ENCODE measurements around the gene SUSD6.
A peak's percentile ranks its signal among the peaks of the same experiment; 100 is the strongest.

The SUSD6 gene

GRCh38 chr14:69574954-69575295 is 36.5 kb upstream of the SUSD6 start:
- Histone ChIP-seq H3K9ac (ENCODE audit: low read depth, low read length) (no peak overlapping the region), H3K4me3 (ENCODE audit: low read depth, low read length) (peak overlapping the region; percentile 66), H3K4me1 (ENCODE audit: control insufficient read depth, insufficient read depth, low read length) (no peaks in the 10 kb centered on the region), H3K27me3 (ENCODE audit: control insufficient read depth, insufficient read depth, low read length) (peaks cover 71% of the 10 kb centered on the region), H3K9me3 (ENCODE audit: control insufficient read depth, insufficient read depth, low read length) (no peaks in the 10 kb centered on the region), H3K36me3 (ENCODE audit: control insufficient read depth, insufficient read depth, low read length) (no peaks in the 10 kb centered on the region)

- Histone ChIP-seq H3K36me3 (ENCODE audit: control insufficient read depth, insufficient read depth, low read length) (no peaks in the 10 kb centered on the region), H3K4me1 (ENCODE audit: control insufficient read depth, insufficient read depth, low read length) (no peaks in the 10 kb centered on the region)
These were observed 31.9 kb upstream of the SUSD6 start for GRCh38 chr14:69579476-69579875.

GRCh38 chr14:69580009-69580577 is 31.3 kb upstream of the SUSD6 start:
- H3K9ac ChIP-seq (ENCODE audit: low read depth, low read length) = no peak overlapping the region
- H3K4me1 ChIP-seq (ENCODE audit: control insufficient read depth, insufficient read depth, low read length) = no peaks in the 10 kb centered on the region
- no peaks in the 10 kb centered on the region for H3K36me3 ChIP-seq (ENCODE audit: control insufficient read depth, insufficient read depth, low read length)
- peaks cover 21% of the 10 kb centered on the region for H3K27me3 ChIP-seq (ENCODE audit: control insufficient read depth, insufficient read depth, low read length)
- H3K4me3 ChIP-seq (ENCODE audit: low read depth, low read length) = no peak overlapping the region
- no peaks in the 10 kb centered on the region for H3K9me3 ChIP-seq (ENCODE audit: control insufficient read depth, insufficient read depth, low read length)

More at GRCh38 chr14:69579476-69579875, 31.9 kb upstream of the SUSD6 start:
- Histone ChIP-seq H3K27me3 (ENCODE audit: control insufficient read depth, insufficient read depth, low read length) (peaks cover 26% of the 10 kb centered on the region), H3K9ac (ENCODE audit: low read depth, low read length) (no peak overlapping the region), H3K4me3 (ENCODE audit: low read depth, low read length) (no peak overlapping the region), H3K9me3 (ENCODE audit: control insufficient read depth, insufficient read depth, low read length) (no peaks in the 10 kb centered on the region)

DNA sequence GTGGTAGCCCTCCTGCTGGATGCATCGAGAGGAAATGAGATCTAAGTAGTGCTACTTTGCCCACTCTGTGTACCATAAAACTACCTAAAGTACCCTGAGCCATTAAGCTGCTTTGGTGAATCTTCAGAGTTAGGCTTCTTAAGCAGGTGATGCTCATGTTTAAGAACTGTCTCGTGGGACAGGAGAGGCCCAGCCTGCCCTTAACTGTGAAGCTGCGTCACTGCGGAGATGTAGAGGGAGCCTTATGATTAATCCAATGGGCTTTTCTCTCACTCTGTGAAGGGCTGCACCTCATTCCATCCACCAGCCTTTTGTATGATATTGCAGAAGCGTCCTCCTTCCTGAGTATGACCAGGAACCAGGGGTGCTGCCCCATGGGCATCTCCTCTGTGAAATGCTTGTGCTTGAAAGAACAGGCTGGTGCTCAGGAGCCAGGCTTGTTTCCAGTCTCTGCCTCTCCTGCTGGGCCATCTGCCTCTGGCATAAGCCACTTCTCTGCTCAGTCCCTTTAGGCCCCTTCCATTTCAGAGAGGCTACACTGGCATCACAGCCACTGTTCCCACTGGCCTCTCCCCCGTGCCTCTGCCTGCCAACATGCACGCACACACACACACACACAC is 30.0 kb upstream of the SUSD6 start:
- Histone ChIP-seq H3K9me3 (ENCODE audit: control insufficient read depth, insufficient read depth, low read length) (no peaks in the 10 kb centered on the region), H3K4me1 (ENCODE audit: control insufficient read depth, insufficient read depth, low read length) (no peaks in the 10 kb centered on the region), H3K36me3 (ENCODE audit: control insufficient read depth, insufficient read depth, low read length) (no peaks in the 10 kb centered on the region), H3K27me3 (ENCODE audit: control insufficient read depth, insufficient read depth, low read length) (peaks cover 10% of the 10 kb centered on the region), H3K4me3 (ENCODE audit: low read depth, low read length) (no peak overlapping the region), H3K9ac (ENCODE audit: low read depth, low read length) (no peak overlapping the region)

DNA sequence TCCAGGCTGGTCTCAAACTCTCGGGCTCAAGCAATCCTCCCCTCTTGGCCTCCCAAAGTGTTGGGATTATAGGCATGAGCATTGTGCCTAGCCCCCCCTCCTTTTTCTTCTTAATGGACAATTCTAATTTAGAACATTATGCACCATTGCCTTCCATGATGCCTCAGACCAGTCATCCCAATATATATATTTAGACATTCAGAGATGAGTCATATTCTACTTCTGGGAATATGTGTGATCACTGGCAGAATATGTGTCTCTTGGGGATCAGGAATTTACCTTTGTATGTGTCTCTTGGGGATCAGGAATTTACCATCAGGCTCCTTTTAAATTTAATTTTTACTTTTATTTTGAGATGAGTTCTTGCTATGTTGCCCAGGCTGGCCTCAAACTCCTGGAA is 29.2 kb upstream of the SUSD6 start:
- Histone ChIP-seq H3K27me3 (ENCODE audit: control insufficient read depth, insufficient read depth, low read length) (peaks cover 2% of the 10 kb centered on the region), H3K36me3 (ENCODE audit: control insufficient read depth, insufficient read depth, low read length) (no peaks in the 10 kb centered on the region), H3K4me3 (ENCODE audit: low read depth, low read length) (no peak overlapping the region), H3K4me1 (ENCODE audit: control insufficient read depth, insufficient read depth, low read length) (no peaks in the 10 kb centered on the region), H3K9me3 (ENCODE audit: control insufficient read depth, insufficient read depth, low read length) (no peaks in the 10 kb centered on the region), H3K9ac (ENCODE audit: low read depth, low read length) (no peak overlapping the region)

GRCh38 chr14:69582829-69583228 is 28.6 kb upstream of the SUSD6 start:
- Histone ChIP-seq H3K4me3 (ENCODE audit: low read depth, low read length) (no peak overlapping the region), H3K4me1 (ENCODE audit: control insufficient read depth, insufficient read depth, low read length) (no peaks in the 10 kb centered on the region), H3K27me3 (ENCODE audit: control insufficient read depth, insufficient read depth, low read length) (peaks cover 2% of the 10 kb centered on the region), H3K9ac (ENCODE audit: low read depth, low read length) (no peak overlapping the region), H3K9me3 (ENCODE audit: control insufficient read depth, insufficient read depth, low read length) (no peaks in the 10 kb centered on the region), H3K36me3 (ENCODE audit: control insufficient read depth, insufficient read depth, low read length) (no peaks in the 10 kb centered on the region)

DNA sequence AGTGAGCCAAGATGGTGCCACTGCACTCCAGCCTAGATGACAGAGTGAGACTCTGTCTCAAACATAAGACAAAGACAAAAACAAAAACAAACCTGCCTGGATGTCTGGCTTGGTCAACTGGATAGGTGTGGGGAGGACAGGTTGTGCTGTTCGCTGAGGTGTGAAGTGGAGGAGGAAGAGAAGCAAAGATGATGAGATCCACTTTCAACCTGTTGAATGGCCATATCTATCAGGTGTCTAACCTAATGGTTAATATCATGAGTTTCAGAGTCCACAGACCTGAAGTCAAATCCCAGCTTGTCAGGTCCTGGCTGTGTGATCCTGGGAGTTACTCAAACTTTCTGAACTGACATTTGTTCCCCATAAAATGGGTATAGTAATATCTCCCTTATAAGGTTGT is 27.0 kb upstream of the SUSD6 start:
- no peaks in the 10 kb centered on the region for H3K9me3 ChIP-seq (ENCODE audit: control insufficient read depth, insufficient read depth, low read length)
- no peak overlapping the region for H3K9ac ChIP-seq (ENCODE audit: low read depth, low read length)

DNA sequence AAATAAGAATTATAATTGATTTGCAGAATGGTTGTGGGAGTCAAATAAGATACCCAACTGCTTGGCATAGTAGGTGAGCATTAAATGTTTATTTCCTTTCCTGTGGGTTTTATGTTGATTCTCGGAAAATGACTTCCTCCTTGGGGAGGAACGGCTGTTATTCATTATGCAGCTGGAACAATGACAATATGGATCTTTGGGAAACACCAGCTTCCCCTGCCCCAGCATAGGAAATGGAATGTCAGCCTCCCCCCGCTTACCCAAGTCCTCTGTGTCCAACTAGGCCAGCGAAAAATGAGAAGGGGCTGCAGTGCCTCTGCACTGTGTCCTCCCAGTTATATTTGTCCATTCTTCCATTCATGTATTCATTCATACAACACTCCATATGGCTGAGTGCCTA is 25.0 kb upstream of the SUSD6 start:
- no peaks in the 10 kb centered on the region for H3K27me3 ChIP-seq (ENCODE audit: control insufficient read depth, insufficient read depth, low read length)
- H3K4me1 ChIP-seq (ENCODE audit: control insufficient read depth, insufficient read depth, low read length) = no peaks in the 10 kb centered on the region
- H3K9ac ChIP-seq (ENCODE audit: low read depth, low read length) = no peak overlapping the region
- H3K4me3 ChIP-seq (ENCODE audit: low read depth, low read length) = no peak overlapping the region
- H3K36me3 ChIP-seq (ENCODE audit: control insufficient read depth, insufficient read depth, low read length) = no peaks in the 10 kb centered on the region
- H3K9me3 ChIP-seq (ENCODE audit: control insufficient read depth, insufficient read depth, low read length) = no peaks in the 10 kb centered on the region

More for the DNA sequence above, 27.0 kb upstream of the SUSD6 start:
- Histone ChIP-seq H3K36me3 (ENCODE audit: control insufficient read depth, insufficient read depth, low read length) (no peaks in the 10 kb centered on the region), H3K4me3 (ENCODE audit: low read depth, low read length) (no peak overlapping the region), H3K27me3 (ENCODE audit: control insufficient read depth, insufficient read depth, low read length) (no peaks in the 10 kb centered on the region), H3K4me1 (ENCODE audit: control insufficient read depth, insufficient read depth, low read length) (no peaks in the 10 kb centered on the region)

- H3K36me3 ChIP-seq (ENCODE audit: control insufficient read depth, insufficient read depth, low read length) = no peaks in the 10 kb centered on the region
- no peak overlapping the region for H3K9ac ChIP-seq (ENCODE audit: low read depth, low read length)
- no peaks in the 10 kb centered on the region for H3K27me3 ChIP-seq (ENCODE audit: control insufficient read depth, insufficient read depth, low read length)
- H3K4me1 ChIP-seq (ENCODE audit: control insufficient read depth, insufficient read depth, low read length) = no peaks in the 10 kb centered on the region
- H3K4me3 ChIP-seq (ENCODE audit: low read depth, low read length) = no peak overlapping the region
- H3K9me3 ChIP-seq (ENCODE audit: control insufficient read depth, insufficient read depth, low read length) = no peaks in the 10 kb centered on the region
These were observed 24.0 kb upstream of the SUSD6 start for GRCh38 chr14:69587389-69587788.

GRCh38 chr14:69591317-69591716 is 20.1 kb upstream of the SUSD6 start:
- Histone ChIP-seq H3K9me3 (ENCODE audit: control insufficient read depth, insufficient read depth, low read length) (no peaks in the 10 kb centered on the region), H3K27me3 (ENCODE audit: control insufficient read depth, insufficient read depth, low read length) (no peaks in the 10 kb centered on the region), H3K4me3 (ENCODE audit: low read depth, low read length) (no peak overlapping the region), H3K36me3 (ENCODE audit: control insufficient read depth, insufficient read depth, low read length) (no peaks in the 10 kb centered on the region), H3K9ac (ENCODE audit: low read depth, low read length) (no peak overlapping the region), H3K4me1 (ENCODE audit: control insufficient read depth, insufficient read depth, low read length) (no peaks in the 10 kb centered on the region)

- H3K9me3 ChIP-seq (ENCODE audit: control insufficient read depth, insufficient read depth, low read length) = no peaks in the 10 kb centered on the region
- H3K4me1 ChIP-seq (ENCODE audit: control insufficient read depth, insufficient read depth, low read length) = no peaks in the 10 kb centered on the region
- H3K36me3 ChIP-seq (ENCODE audit: control insufficient read depth, insufficient read depth, low read length) = no peaks in the 10 kb centered on the region
- H3K4me3 ChIP-seq (ENCODE audit: low read depth, low read length) = no peak overlapping the region
- no peak overlapping the region for H3K9ac ChIP-seq (ENCODE audit: low read depth, low read length)
- H3K27me3 ChIP-seq (ENCODE audit: control insufficient read depth, insufficient read depth, low read length) = no peaks in the 10 kb centered on the region
These were observed 18.2 kb upstream of the SUSD6 start for GRCh38 chr14:69593018-69593677.

GRCh38 chr14:69594846-69595245 is 16.6 kb upstream of the SUSD6 start:
- Histone ChIP-seq H3K4me3 (ENCODE audit: low read depth, low read length) (no peak overlapping the region), H3K27me3 (ENCODE audit: control insufficient read depth, insufficient read depth, low read length) (no peaks in the 10 kb centered on the region), H3K9ac (ENCODE audit: low read depth, low read length) (no peak overlapping the region), H3K9me3 (ENCODE audit: control insufficient read depth, insufficient read depth, low read length) (no peaks in the 10 kb centered on the region), H3K4me1 (ENCODE audit: control insufficient read depth, insufficient read depth, low read length) (no peaks in the 10 kb centered on the region), H3K36me3 (ENCODE audit: control insufficient read depth, insufficient read depth, low read length) (no peaks in the 10 kb centered on the region)
